ENCODE measurements around the gene RNASE8. TPM values are rescaled to one million over a fixed set of nuclear protein-coding genes. Genes with fewer than 3 reads are reported as not detected.

Gene RNASE8
- total and polyA plus RNA-seq, 2 of the 4 experiments (the other 2 are of a cell fraction), result not detected

DNA sequence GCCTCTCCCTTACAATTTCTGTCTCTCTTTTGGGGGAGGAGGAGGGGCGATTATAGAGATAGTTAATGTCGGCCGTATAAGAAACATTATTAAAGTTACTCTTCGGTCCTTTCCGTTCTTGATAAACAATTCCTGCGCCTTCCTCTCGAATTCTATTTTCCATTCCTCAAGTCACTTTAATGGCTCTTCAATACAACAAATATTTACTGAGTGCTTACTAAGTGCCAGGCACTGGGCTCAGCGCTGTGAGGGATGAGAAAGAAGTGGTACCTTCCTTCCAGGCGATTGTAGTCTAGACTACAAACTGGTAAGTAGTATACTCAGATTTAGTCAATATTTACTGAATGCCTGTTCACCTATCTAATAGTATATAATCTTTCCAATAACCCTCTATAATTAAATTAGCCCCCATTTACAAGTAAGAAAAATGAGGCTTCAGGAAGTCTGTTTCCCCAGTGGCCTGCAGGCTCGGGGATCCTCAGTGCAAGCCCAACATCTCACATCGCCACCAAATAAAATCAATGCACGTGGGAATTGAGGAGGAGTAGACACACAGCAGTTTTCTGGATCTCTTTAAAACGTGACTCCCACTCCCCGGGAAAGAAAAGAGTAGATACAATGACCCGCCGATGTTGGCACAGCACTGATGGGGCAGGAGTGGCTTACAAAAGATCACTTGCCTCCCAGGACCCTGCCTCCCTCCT lies 41.4 kb downstream of the RNASE8 start (continued):
- TF ChIP-seq, protein P1, sequence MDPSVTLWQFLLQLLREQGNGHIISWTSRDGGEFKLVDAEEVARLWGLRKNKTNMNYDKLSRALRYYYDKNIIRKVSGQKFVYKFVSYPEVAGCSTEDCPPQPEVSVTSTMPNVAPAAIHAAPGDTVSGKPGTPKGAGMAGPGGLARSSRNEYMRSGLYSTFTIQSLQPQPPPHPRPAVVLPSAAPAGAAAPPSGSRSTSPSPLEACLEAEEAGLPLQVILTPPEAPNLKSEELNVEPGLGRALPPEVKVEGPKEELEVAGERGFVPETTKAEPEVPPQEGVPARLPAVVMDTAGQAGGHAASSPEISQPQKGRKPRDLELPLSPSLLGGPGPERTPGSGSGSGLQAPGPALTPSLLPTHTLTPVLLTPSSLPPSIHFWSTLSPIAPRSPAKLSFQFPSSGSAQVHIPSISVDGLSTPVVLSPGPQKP (IDR thresholded peaks at IDR 0.05; ENCODE audit: borderline replicate concordance, low read depth, low read length), result no peak
- no peak for TF ChIP-seq MAZ (IDR thresholded peaks at IDR 0.05; ENCODE audit: borderline replicate concordance, low read depth, low read length)

DNA sequence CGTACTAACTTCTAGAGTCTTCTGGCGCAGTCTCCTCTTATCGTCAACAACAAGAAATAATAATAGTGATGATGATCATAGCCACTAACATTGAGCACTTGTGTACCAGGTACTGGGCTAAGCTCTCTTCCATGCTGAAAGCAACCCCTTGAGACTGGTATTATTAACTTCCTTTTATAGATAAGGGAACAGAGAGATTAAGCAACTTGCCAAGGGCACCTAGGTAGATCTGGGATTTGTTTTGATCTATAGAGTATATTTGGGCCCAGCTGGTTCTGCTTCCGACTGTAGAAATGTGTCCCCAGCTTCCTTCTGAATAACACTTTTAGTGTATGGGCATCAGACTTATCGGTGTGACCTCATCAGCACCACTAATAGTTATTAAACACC lies 42.0 kb downstream of the RNASE8 start:
- DNase-seq (no peak), ATAC-seq (ENCODE audit: low read depth) (no peak)
- Histone ChIP-seq H3K27me3 (ENCODE audit: control insufficient read depth, insufficient read depth, low read length) (no peaks in the 10 kb centered on the region), H4K8ac (ENCODE audit: low read depth in 2 of 2, low read length in 2 of 2) (peak overlapping the region; percentile 12 to 87; a peak in 2 of 4 replicates), H4K20me1 (ENCODE audit: insufficient read depth, low read length) (no peaks in the 10 kb centered on the region; the same call in 1 of the 2 replicates), H2BK20ac (ENCODE audit: low read depth, low read length) (no peak overlapping the region), H3K56ac (ENCODE audit: extremely low read depth, insufficient read depth, low read length) (no peak overlapping the region), H2BK5ac (ENCODE audit: low read depth, low read length, poor library complexity, severe bottlenecking) (no peak overlapping the region), H3K4me1 (ENCODE audit: control insufficient read depth, insufficient read depth, low read length) (peaks cover 2% of the 10 kb centered on the region; the same call in 1 of the 2 replicates), H3K4me3 (ENCODE audit: insufficient read depth, low read depth, low read length) (no peak overlapping the region), H3K79me1 (ENCODE audit: low read depth in 1 of 2, low read length in 2 of 2) (0 out of 4 replicates have a peak, but pooled peaks cover 0 to 2% of the 10 kb centered on the region in 2 experiments), H2AFZ (replicated peaks; ENCODE audit: low read length, poor library complexity) (no peak overlapping the region), H2BK120ac (ENCODE audit: low read depth, low read length) (no peak overlapping the region), H2AK9ac (replicated peaks; ENCODE audit: low read depth, low read length, poor library complexity) (no peak overlapping the region), H3K18ac (ENCODE audit: low read depth, low read length) (no peak overlapping the region), H4K91ac (ENCODE audit: insufficient read depth, low read depth, low read length) (no peak overlapping the region), H4K5ac (ENCODE audit: low read depth, low read length) (peak overlapping the region; percentile 15; the same call in 1 of the 2 replicates), H3K4ac (ENCODE audit: low read depth, low read length) (no peak overlapping the region), H3K36me3 (ENCODE audit: control insufficient read depth, insufficient read depth, low read length) (no peaks in the 10 kb centered on the region), H3K14ac (replicated peaks; ENCODE audit: low read depth, low read length) (no peak overlapping the region), H3K4me2 (ENCODE audit: low read depth, low read length) (peak overlapping the region; percentile 96; the same call in 1 of the 2 replicates), H3K9me1 (ENCODE audit: insufficient read depth, low read length) (peaks cover 3% of the 10 kb centered on the region; the same call in 1 of the 2 replicates), H3K9me3 (ENCODE audit: control insufficient read depth, insufficient read depth, low read length) (no peaks in the 10 kb centered on the region), H3K23ac (ENCODE audit: low read depth, low read length) (peak overlapping the region; percentile 10; the same call in 1 of the 2 replicates), H3K9ac (ENCODE audit: low read depth, low read length) (0 out of 2 replicates have a peak overlapping the region, but pooled peaks have one; percentile 84), H3K27ac (ENCODE audit: insufficient read depth, low read length) (no peak overlapping the region), H2AK5ac (ENCODE audit: low read depth, low read length) (no peak overlapping the region), H2BK15ac (ENCODE audit: low read depth, low read length) (no peak overlapping the region)
- dilution Hi-C loops (cut with HindIII; ENCODE audit: low sequenced_read_pairs, unreplicated experiment), result no loop called here
- in situ Hi-C loops (cut with MboI; ENCODE audit: low sequenced_read_pairs), result loop anchor here (25.0 kb wide), 2 partner anchors 637 to 762 kb away; partner anchors contain the start of genes APEX1, CCNB1IP1, OSGEP and PARP2
- no TSS peak for BruUV-seq (replicated peaks)
- intact Hi-C loops (cut with micrococcal nuclease), result no loop called here
- CTCF ChIA-PET, result interaction anchor here (1.5 kb wide), 1 partner anchor 31 kb away, joined by 11 read pairs; no protein-coding TSS in a partner anchor
- POLR2A ChIA-PET (ENCODE audit: unreplicated experiment), result no interaction called here
- 100% methylated on average over 1 of the region's 5 CpGs; no CpG with 5 or more reads in 1 of the 2 experiments for WGBS, 2 experiments (ENCODE audit: extremely low coverage in 2 of 2, insufficient read length in 1 of 2)
- TF ChIP-seq NFE2L2 (IDR thresholded peaks at IDR 0.05; ENCODE audit: low read depth, low read length), result no peak
- TF ChIP-seq RFX5 (IDR thresholded peaks at IDR 0.05; ENCODE audit: low read depth, low read length), result no peak
- no peak for TF ChIP-seq SMC3 (IDR thresholded peaks at IDR 0.05; ENCODE audit: low read depth, low read length)
- TF ChIP-seq RCOR1 (IDR thresholded peaks at IDR 0.05; ENCODE audit: insufficient replicate concordance, low read length), result no peak
- no peak for TF ChIP-seq CEBPB (IDR thresholded peaks at IDR 0.05; ENCODE audit: low read depth, low read length)
- TF ChIP-seq, protein P2, sequence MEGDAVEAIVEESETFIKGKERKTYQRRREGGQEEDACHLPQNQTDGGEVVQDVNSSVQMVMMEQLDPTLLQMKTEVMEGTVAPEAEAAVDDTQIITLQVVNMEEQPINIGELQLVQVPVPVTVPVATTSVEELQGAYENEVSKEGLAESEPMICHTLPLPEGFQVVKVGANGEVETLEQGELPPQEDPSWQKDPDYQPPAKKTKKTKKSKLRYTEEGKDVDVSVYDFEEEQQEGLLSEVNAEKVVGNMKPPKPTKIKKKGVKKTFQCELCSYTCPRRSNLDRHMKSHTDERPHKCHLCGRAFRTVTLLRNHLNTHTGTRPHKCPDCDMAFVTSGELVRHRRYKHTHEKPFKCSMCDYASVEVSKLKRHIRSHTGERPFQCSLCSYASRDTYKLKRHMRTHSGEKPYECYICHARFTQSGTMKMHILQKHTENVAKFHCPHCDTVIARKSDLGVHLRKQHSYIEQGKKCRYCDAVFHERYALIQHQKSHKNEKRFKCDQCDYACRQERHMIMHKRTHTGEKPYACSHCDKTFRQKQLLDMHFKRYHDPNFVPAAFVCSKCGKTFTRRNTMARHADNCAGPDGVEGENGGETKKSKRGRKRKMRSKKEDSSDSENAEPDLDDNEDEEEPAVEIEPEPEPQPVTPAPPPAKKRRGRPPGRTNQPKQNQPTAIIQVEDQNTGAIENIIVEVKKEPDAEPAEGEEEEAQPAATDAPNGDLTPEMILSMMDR (conservative IDR thresholded peaks at IDR 0.05; ENCODE audit: low read depth, low read length), result no peak
- TF ChIP-seq, protein P1 (IDR thresholded peaks at IDR 0.05; ENCODE audit: borderline replicate concordance, low read depth, low read length), result no peak
- TF ChIP-seq MXI1 (IDR thresholded peaks at IDR 0.05; ENCODE audit: borderline replicate concordance, low read depth, low read length), result no peak
- TF ChIP-seq CHD1 (IDR thresholded peaks at IDR 0.05; ENCODE audit: low read depth, low read length), result no peak
- no peak for TF ChIP-seq POLR2A (IDR thresholded peaks at IDR 0.05; ENCODE audit: low read depth, low read length)
